Fibroblast of villous mesenchyme (primary cell): Measurements from ENCODE around the gene TANGO6. TPM values are rescaled to one million over a fixed set of nuclear protein-coding genes. Genes with fewer than 3 reads are reported as not detected.
A peak's percentile ranks its signal among the peaks of the same experiment; 100 is the strongest.

Experiments used
- DNase-seq: peaks from one replicate; pipeline ENCODE4 v3.0.0-alpha.2; 2010; ENCODE audit warnings: low read depth
- H3K4me3 ChIP-seq: 2 replicates; pipeline ENCODE4 v1.5.1; 2011; ENCODE audit warnings: low read depth, mild to moderate bottlenecking, low read length
- total RNA-seq: library from RNA; depleted of rRNA; stranded (reverse); fragments of >200 nt; gene quantifications from 2 replicates; pipeline ENCODE4 v1.2.3, GENCODE V29; 2012
- TF ChIP-seq, protein P1 (sequence below): IDR thresholded peaks from 2 replicates; pipeline ENCODE4 v1.5.1; 2012; ENCODE audit warnings: low read depth, mild to moderate bottlenecking, low read length; ENCODE audit not compliant: insufficient read depth

TANGO6 gene
- total RNA-seq, result 26.4 and 37.1 TPM in 2 replicates

DNA sequence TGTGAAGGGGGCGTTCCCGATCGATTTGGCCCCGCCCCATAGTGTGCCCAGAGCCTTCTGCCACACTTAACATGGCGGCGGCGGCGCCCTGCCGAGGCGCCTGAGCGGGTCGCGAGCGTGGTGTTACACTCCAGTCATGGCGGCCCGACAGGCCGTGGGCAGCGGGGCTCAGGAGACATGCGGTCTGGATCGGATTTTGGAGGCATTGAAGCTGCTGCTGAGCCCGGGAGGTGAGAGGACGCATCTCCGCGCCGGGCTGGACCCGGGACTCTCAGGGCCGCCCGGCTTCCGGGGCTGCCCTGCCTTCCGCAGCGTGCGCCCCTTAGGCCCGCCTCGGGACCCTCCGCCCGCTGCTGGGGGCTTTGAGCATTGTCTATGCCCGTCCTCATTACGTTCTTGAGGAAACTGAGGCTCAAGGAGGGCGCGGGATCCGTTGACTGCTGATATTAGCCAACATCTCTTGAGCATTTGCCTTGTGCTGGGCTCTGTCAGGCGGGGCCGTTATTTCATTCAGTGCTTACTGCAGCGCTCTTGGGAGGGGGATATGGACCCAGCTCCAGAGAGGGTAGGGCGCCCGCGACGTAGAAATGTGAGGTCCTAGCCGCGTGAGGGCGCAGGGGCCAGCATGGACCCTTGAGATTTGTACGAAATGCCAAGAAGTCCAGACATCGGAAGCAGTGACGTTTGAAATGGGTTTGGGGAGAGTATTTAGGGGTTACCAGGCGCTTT, at the start of gene TANGO6:
Gene TANGO6, plus strand, starts transcription at position 50 of the 729 bp plus-strand sequence. Its CDS starts 87 bp downstream, at position 137.
- peak within 1 kb of the TSS; percentile 84 for H3K4me3 ChIP-seq
- TF ChIP-seq, protein P1, sequence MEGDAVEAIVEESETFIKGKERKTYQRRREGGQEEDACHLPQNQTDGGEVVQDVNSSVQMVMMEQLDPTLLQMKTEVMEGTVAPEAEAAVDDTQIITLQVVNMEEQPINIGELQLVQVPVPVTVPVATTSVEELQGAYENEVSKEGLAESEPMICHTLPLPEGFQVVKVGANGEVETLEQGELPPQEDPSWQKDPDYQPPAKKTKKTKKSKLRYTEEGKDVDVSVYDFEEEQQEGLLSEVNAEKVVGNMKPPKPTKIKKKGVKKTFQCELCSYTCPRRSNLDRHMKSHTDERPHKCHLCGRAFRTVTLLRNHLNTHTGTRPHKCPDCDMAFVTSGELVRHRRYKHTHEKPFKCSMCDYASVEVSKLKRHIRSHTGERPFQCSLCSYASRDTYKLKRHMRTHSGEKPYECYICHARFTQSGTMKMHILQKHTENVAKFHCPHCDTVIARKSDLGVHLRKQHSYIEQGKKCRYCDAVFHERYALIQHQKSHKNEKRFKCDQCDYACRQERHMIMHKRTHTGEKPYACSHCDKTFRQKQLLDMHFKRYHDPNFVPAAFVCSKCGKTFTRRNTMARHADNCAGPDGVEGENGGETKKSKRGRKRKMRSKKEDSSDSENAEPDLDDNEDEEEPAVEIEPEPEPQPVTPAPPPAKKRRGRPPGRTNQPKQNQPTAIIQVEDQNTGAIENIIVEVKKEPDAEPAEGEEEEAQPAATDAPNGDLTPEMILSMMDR, result peak; percentile 37
- peak; percentile 67 for DNase-seq

DNA sequence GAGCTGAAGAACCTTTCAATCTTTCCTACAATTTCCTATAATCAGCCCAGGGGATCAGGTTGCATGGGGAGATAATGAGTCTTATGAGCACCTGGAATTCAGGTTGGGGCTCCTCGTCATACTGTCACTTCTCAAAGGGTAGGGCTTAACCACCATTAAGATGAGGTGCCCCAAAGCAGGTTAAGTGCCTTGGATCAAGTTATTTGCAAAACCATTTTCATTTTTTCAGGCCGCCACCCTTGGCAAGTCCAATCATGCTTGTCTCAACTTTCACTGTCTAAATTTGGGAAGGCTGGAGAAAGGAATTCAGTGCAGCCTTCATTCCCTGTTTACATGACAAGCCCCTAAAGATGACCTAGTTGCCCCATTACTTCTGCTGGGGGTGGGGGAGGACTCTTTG, 44.9 kb upstream of the TANGO6 start:
- no peak overlapping the region for H3K4me3 ChIP-seq
- TF ChIP-seq, protein P1, result no peak
- no peak for DNase-seq

DNA sequence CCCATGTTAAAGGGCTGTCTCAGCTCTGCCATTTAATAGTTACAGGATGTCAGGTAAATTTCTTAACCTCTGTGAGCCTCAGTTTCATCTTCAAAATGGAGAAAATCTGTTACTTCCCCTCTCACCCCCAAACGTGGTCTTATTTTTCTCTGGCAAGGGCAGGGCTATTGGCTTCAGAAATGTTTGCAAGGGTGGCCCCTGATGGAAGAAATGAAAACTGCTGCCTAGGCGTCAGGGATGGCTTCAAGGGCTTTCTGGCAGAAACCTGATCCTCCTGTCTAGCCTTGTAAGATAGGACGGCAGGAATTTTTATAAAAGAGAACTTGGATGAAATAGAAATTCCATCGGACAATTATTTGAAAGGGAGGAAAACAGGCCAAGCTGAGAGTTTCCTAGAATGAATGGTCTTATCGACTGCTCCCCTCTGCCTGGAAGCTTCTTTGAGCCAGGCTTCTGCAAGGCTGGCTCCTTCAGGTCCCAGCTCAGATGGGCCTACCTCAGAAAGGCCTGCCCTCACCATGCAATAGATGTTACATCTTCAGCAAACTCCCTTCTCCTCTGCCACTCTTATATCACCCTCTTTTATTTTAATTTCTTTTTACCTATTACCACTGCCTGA, 43.0 kb upstream of the TANGO6 start:
- TF ChIP-seq, protein P1, result peak; percentile 84
- peak; percentile 79 for DNase-seq
- no peak overlapping the region for H3K4me3 ChIP-seq

DNA sequence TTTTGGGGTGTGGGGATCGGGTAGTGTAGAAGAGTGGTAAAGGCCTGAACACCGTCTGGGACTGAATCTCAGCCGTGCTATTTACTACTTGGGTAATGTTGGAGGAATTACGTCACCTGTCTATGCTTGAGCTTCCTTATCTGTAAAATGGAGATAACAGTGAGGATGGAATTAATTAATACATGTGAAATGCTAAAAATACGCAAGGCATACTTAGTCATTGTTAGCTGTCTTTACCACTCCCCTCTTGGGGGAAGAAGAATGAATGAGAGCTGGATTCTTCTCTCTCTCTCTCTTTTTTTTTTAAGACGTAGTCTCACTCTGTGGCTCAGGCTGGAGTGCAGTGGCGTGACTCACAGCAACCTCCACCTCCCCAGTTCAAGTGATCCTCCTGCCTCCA, 41.1 kb upstream of the TANGO6 start:
- TF ChIP-seq, protein P1, result no peak
- no peak overlapping the region for H3K4me3 ChIP-seq
- peak; percentile 52 for DNase-seq

DNA sequence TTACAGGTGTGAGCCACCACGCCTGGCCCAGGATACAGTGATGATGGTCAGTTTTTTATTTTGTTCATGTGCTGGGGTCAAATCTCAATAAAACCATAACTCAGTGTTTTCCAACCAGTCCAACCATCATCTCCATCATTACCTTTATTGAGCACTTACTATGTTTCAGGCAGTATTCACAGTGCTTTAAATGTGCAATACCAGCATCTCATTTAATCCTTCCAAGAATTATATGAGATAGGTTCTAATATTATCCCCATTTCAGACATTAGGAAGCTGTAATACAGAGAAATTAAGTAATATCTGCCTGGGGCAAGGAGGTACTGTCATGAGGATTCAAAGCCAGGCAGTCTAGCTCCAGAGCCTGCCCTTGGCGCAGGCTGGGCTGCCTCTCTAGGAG, 36.9 kb upstream of the TANGO6 start:
- TF ChIP-seq, protein P1, result no peak
- DNase-seq, result no peak
- no peak overlapping the region for H3K4me3 ChIP-seq

DNA sequence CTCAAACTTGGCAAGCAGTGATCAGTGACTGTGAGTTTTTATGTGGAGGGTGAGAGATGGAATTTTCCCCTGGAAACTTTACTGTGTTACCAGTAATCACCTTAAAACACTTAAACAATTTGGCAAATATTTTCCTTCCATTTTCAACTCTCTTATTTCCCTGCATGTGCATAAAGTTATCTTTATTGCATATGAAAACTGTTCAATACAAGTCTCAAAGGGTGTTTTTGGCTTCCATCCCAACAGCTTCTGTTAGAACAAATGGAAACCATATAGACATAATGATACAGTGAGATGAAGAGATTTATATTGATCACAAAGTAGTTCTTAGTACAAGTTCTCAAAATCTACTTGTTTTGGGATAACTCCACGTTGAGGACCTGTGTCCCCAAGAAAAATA, 36.4 kb upstream of the TANGO6 start:
- H3K4me3 ChIP-seq, result no peak overlapping the region
- DNase-seq, result no peak
- TF ChIP-seq, protein P1, result no peak
